Subcutaneous abdominal adipose tissue (tissue), 5 donors: ENCODE measurements around the gene TAF3.
"Not testable (repeated sequence)": the region's sequence is repeated elsewhere in the genome, so short reads cannot be mapped to it uniquely, and the experiment has no call there.

ENCODE experiments used
- H3K27ac ChIP-seq: one replicate; pipeline ENCODE4 v1.7.0; 2013; ENCODE audit warnings: low read depth, mild to moderate bottlenecking, inconsistent platforms, low read length, moderate library complexity
- H3K27me3 ChIP-seq, 5 donors: one replicate each; pipeline ENCODE4 v1.7.0; 2013; ENCODE audit warnings: low read length in 5 of 5, inconsistent platforms in 1 of 5; ENCODE audit not compliant: control insufficient read depth in 5 of 5, insufficient read depth in 4 of 5
- H3K36me3 ChIP-seq, 5 donors: one replicate each; pipeline ENCODE4 v1.7.0; 2013; ENCODE audit warnings: low read length in 5 of 5; ENCODE audit not compliant: control insufficient read depth in 5 of 5, insufficient read depth in 5 of 5
- H3K4me1 ChIP-seq, 5 donors: one replicate each; pipeline ENCODE4 v1.7.0; 2013; ENCODE audit warnings: low read length in 5 of 5, mild to moderate bottlenecking in 3 of 5, moderate library complexity in 1 of 5; ENCODE audit not compliant: control insufficient read depth in 5 of 5, insufficient read depth in 5 of 5
- H3K4me3 ChIP-seq, 5 donors: one replicate each; pipeline ENCODE4 v1.7.0; 2013; ENCODE audit warnings: low read length in 5 of 5, low read depth in 1 of 5
- H3K9ac ChIP-seq, 5 donors: one replicate each; pipeline ENCODE4 v1.7.0; 2013; ENCODE audit warnings: low read length in 5 of 5, mild to moderate bottlenecking in 4 of 5, moderate library complexity in 3 of 5
- H3K9me3 ChIP-seq, 5 donors: one replicate each; pipeline ENCODE4 v1.7.0; 2013; ENCODE audit warnings: low read length in 5 of 5; ENCODE audit not compliant: control insufficient read depth in 5 of 5
- donor health status: healthy.
- donor health status: healthy.
- donor health status: healthy.
- donor health status: healthy.
- donor health status: healthy.

TAF3 gene

GRCh38 chr10:8009031-8009430 lies 190.7 kb downstream of the TAF3 start:
- Histone ChIP-seq H3K9ac (no peak overlapping the region), H3K9me3 (peaks cover 0 to 5% (median 2%) of the 10 kb centered on the region in 5 donors), H3K4me1 (no peaks in the 10 kb centered on the region), H3K36me3 (peaks cover 10 to 40% (median 19%) of the 10 kb centered on the region in 5 donors), H3K27me3 (no peaks in the 10 kb centered on the region), H3K27ac (no peak overlapping the region), H3K4me3 (no peak overlapping the region)

- Histone ChIP-seq H3K4me3 (no peak overlapping the region), H3K9ac (no peak overlapping the region), H3K36me3 (peaks cover 13 to 49% (median 28%) of the 10 kb centered on the region in 5 donors), H3K27me3 (no peaks in the 10 kb centered on the region), H3K9me3 (no peaks in the 10 kb centered on the region), H3K27ac (no peak overlapping the region), H3K4me1 (no peaks in the 10 kb centered on the region)
Measured at GRCh38 chr10:8013006-8013405, 194.7 kb downstream of the TAF3 start.

DNA sequence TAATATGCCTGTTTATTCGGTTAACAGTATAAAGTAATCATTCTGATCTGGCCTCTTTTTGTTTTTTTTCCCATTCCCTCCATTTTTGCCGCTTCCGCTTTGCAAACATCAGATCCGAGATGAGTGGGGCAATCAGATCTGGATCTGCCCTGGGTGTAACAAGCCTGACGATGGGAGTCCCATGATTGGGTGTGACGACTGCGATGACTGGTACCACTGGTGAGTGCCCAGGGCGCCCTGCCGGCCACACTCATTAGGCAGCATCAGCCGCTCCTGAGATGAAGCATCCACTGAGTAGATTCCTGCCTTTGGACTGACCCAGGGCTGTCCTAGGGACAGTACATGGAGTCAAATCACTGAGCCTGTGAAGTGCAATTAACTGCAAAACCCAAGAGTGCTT lies 195.3 kb downstream of the TAF3 start:
- peaks cover 13 to 45% (median 28%) of the 10 kb centered on the region in 5 donors for H3K36me3 ChIP-seq
- H3K4me3 ChIP-seq: no peak overlapping the region
- no peaks in the 10 kb centered on the region for H3K9me3 ChIP-seq
- no peaks in the 10 kb centered on the region for H3K27me3 ChIP-seq
- H3K9ac ChIP-seq: no peak overlapping the region
- no peaks in the 10 kb centered on the region for H3K4me1 ChIP-seq
- H3K27ac ChIP-seq: no peak overlapping the region

DNA sequence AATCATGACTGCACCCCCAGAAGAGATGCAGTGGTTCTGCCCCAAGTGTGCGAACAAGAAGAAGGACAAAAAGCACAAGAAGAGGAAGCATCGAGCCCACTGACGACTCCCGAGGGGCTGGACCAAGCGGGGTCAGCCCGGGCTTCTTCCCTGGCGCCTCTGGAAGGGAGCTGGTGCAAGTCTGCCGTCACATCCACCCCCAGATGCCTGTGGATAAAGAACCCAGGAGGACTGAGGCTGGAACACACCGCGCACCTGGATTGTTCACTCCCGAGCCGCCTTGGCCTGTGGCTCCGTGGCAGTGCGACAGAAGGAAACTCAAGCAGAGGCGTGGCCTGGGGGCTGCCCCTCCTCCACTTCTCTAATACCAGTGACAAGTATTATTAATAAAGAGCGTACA lies 196.3 kb downstream of the TAF3 start:
- no peak overlapping the region for H3K4me3 ChIP-seq
- H3K27me3 ChIP-seq: no peaks in the 10 kb centered on the region
- no peak overlapping the region for H3K9ac ChIP-seq
- no peak overlapping the region for H3K27ac ChIP-seq
- H3K9me3 ChIP-seq: no peaks in the 10 kb centered on the region
- H3K4me1 ChIP-seq: no peaks in the 10 kb centered on the region
- peaks cover 13 to 39% (median 24%) of the 10 kb centered on the region in 5 donors for H3K36me3 ChIP-seq

DNA sequence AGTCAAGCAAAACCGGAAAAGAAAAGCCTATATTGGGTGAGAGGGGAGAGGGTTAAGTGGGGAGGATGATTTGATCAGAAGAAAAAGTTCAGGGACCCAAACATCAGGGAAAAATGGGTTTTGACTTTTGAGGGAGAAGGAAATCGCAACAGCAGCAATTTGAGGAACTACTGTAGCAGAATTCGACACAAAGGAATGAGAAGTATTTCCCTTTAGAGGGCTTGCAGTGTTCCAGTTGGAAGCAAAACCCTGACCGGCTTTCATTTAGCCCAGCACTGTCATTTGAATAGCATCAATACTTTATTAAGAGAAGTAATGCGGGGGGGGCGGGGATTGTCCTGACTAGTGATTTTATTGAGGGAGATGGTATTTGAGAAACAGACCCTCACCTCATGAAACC lies 199.0 kb downstream of the TAF3 start:
- H3K27ac ChIP-seq: no peak overlapping the region

GRCh38 chr10:8023321-8023720 lies 205.0 kb downstream of the TAF3 start:
- H3K9me3 ChIP-seq: no peaks in the 10 kb centered on the region
- peaks cover 0 to 18% (median 13%) of the 10 kb centered on the region in 5 donors for H3K27me3 ChIP-seq
- H3K4me3 ChIP-seq: no peak overlapping the region
- H3K9ac ChIP-seq: no peak overlapping the region
- H3K4me1 ChIP-seq: no peaks in the 10 kb centered on the region
- H3K27ac ChIP-seq: no peak overlapping the region
- no peaks in the 10 kb centered on the region for H3K36me3 ChIP-seq

More for the DNA sequence above, 199.0 kb downstream of the TAF3 start:
- no peaks in the 10 kb centered on the region for H3K27me3 ChIP-seq
- no peaks in the 10 kb centered on the region for H3K4me1 ChIP-seq
- peaks cover 10 to 18% (median 16%) of the 10 kb centered on the region in 5 donors for H3K36me3 ChIP-seq
- H3K9ac ChIP-seq: no peak overlapping the region
- H3K9me3 ChIP-seq: no peaks in the 10 kb centered on the region
- H3K4me3 ChIP-seq: no peak overlapping the region

- no peaks in the 10 kb centered on the region for H3K36me3 ChIP-seq
- peaks cover 0 to 18% (median 13%) of the 10 kb centered on the region in 5 donors for H3K27me3 ChIP-seq
- H3K4me1 ChIP-seq: no peaks in the 10 kb centered on the region
- H3K27ac ChIP-seq: no peak overlapping the region
- no peak overlapping the region for H3K4me3 ChIP-seq
- H3K9me3 ChIP-seq: no peaks in the 10 kb centered on the region
- no peak overlapping the region for H3K9ac ChIP-seq
Measured at GRCh38 chr10:8023851-8024250, 205.5 kb downstream of the TAF3 start.

- Histone ChIP-seq H3K4me1 (no peaks in the 10 kb centered on the region), H3K27me3 (peaks cover 3 to 24% (median 16%) of the 10 kb centered on the region in 5 donors), H3K27ac (no peak overlapping the region), H3K36me3 (no peaks in the 10 kb centered on the region), H3K9me3 (no peaks in the 10 kb centered on the region), H3K9ac (no peak overlapping the region), H3K4me3 (no peak overlapping the region)
Measured at GRCh38 chr10:8026349-8027259, 208.3 kb downstream of the TAF3 start.

DNA sequence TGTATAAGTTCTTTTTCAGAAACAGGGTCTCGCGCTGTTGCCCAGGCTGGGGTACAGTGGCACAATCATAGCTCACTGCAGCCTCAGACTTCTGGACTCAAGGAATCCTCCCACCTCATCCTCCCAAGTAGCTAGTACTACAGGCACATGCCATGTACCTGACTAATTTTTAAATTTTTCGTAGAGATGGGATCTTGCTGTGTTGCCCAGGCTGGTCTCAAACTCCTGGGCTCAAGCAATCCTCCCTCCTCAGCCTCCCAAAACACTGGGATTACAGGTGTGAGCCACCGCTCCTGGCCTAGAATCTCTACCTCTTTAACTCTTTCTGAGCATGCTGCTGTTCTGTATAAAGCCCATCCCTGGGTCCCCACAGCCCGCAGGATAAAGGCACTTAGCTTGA lies 212.9 kb downstream of the TAF3 start:
- H3K36me3 ChIP-seq, H3K9me3 ChIP-seq, H3K4me3 ChIP-seq, H3K27ac ChIP-seq, H3K9ac ChIP-seq: not testable (repeated sequence)
- Histone ChIP-seq H3K27me3 (peaks cover 31 to 52% (median 43%) of the 10 kb centered on the region in 5 donors), H3K4me1 (peaks cover 1 to 25% (median 20%) of the 10 kb centered on the region in 5 donors)

- no peaks in the 10 kb centered on the region for H3K36me3 ChIP-seq
- no peaks in the 10 kb centered on the region for H3K9me3 ChIP-seq
- H3K27me3 ChIP-seq: peaks cover 38 to 56% (median 46%) of the 10 kb centered on the region in 5 donors
- H3K4me1 ChIP-seq: peaks cover 1 to 28% (median 23%) of the 10 kb centered on the region in 5 donors
- no peak overlapping the region for H3K27ac ChIP-seq
- no peak overlapping the region for H3K4me3 ChIP-seq
- H3K9ac ChIP-seq: no peak overlapping the region
Measured at GRCh38 chr10:8032558-8032957, 214.3 kb downstream of the TAF3 start.
